Sigmoid colon (tissue), 7 donors: ENCODE data around the gene LRFN2. TPM values are rescaled to one million over a fixed set of nuclear protein-coding genes. Genes with fewer than 3 reads are reported as not detected.
A peak's percentile ranks its signal among the peaks of the same experiment; 100 is the strongest.

ENCODE experiments used
- DNase-seq: peaks from one replicate; pipeline ENCODE4 v3.0.0-alpha.2; 2019
- H3K27ac ChIP-seq, 4 donors: fragments of 200-600 bp; sonication (generic); one replicate each; pipeline ENCODE4 v1.5.1; 2016 to 2019; ENCODE audit warnings: mild to moderate bottlenecking in 1 of 4
- H3K27me3 ChIP-seq, 3 donors: fragments of 200-600 bp; sonication (generic); one replicate each; pipeline ENCODE4 v1.5.1; 2019; ENCODE audit warnings: mild to moderate bottlenecking in 1 of 3
- H3K36me3 ChIP-seq, 4 donors: fragments of 200-600 bp; sonication (generic); one replicate each; pipeline ENCODE4 v1.5.1; 2016 to 2019
- H3K4me1 ChIP-seq, 4 donors: fragments of 200-600 bp; sonication (generic); one replicate each; pipeline ENCODE4 v1.5.1; 2017 to 2019
- H3K4me3 ChIP-seq, 4 donors: fragments of 200-600 bp; sonication (generic); one replicate each; pipeline ENCODE4 v1.5.1; 2017 to 2019; ENCODE audit warnings: mild to moderate bottlenecking in 2 of 4, moderate library complexity in 1 of 4
- H3K9me3 ChIP-seq, 4 donors: fragments of 200-600 bp in 3 of 4; sonication (generic) in 3 of 4; one replicate each; pipeline versions ENCODE4 v1.5.1 to v1.6.1; 2013 to 2019
- CTCF ChIP-seq, 4 experiments: fragments of 450-650 bp in 3 of 4; fragments of 200-600 bp in 1 of 4; IDR thresholded peaks; one replicate each; pipeline ENCODE4 v1.5.1; 2016 to 2019; ENCODE audit warnings: antibody characterized with exemption in 4 of 4, mild to moderate bottlenecking in 3 of 4, moderate library complexity in 2 of 4
- EP300 ChIP-seq, 4 donors: sonication (generic); formaldehyde crosslinking; IDR thresholded peaks; one replicate each; pipeline ENCODE4 v1.6.1; 2017; ENCODE audit warnings: antibody characterized with exemption in 4 of 4
- POLR2A ChIP-seq, 2 donors: fragments of 450-650 bp; IDR thresholded peaks; one replicate each; pipeline ENCODE4 v1.6.1; 2016; ENCODE audit warnings: antibody characterized with exemption in 2 of 2, mild to moderate bottlenecking in 2 of 2, moderate library complexity in 2 of 2
- POLR2AphosphoS5 ChIP-seq, 4 donors: sonication (generic); formaldehyde crosslinking; IDR thresholded peaks; one replicate each; pipeline ENCODE4 v1.6.1; 2017; ENCODE audit warnings: antibody characterized with exemption in 4 of 4
- WGBS, 2 donors: extraction: QIAGEN DNeasy Blood & Tissue Kit; methylation state at CpG; one replicate each; pipeline ENCODE4 v1.1.7; 2013; 5-methylcytosine and 5-hydroxymethylcytosine counted together
- intact Hi-C: fragments of 100-400 bp; cut with DNase I; formaldehyde crosslinking; loops from one replicate; pipeline ENCODE4 v1.15.1; 2023
- polyA plus RNA-seq, 3 donors: library from polyadenylated mRNA; stranded (reverse); fragments of 200-250 nt; gene quantifications; one replicate each; pipeline ENCODE4 v1.2.3, GENCODE V29; 2013
- total RNA-seq, 4 donors: library from RNA; depleted of rRNA; stranded (reverse); fragments of >200 nt; gene quantifications; one replicate each; pipeline ENCODE4 v1.1.0, GENCODE V29; 2016
- donor health status: healthy with polysubstance abuse.
- donor health status: Bipolar disorder and iron deficiency.
- donor health status: healthy.

The LRFN2 gene
- total and polyA plus RNA-seq, 7 donors = 0.10 to 0.60 (median 0.49) TPM; not detected in 4

GRCh38 chr6:40346246-40346645 lies 240.9 kb downstream of the LRFN2 start:
- WGBS, 2 donors = 88 to 94% methylated on average over 6 of the region's 6 CpGs
- intact Hi-C loops = no loop called here
- H3K9me3 ChIP-seq = no peaks in the 10 kb centered on the region
- H3K27ac ChIP-seq = no peak overlapping the region
- peaks cover 0 to 5% (median 0%) of the 10 kb centered on the region in 3 donors for H3K27me3 ChIP-seq
- no peak for TF ChIP-seq CTCF (IDR thresholded peaks at IDR 0.05)
- H3K36me3 ChIP-seq = no peaks in the 10 kb centered on the region
- H3K4me3 ChIP-seq = no peak overlapping the region
- H3K4me1 ChIP-seq = peaks cover 0 to 21% (median 3%) of the 10 kb centered on the region in 4 donors
- DNase-seq = peak; percentile 18

- TF ChIP-seq POLR2AphosphoS5 (IDR thresholded peaks at IDR 0.05) = no peak
- TF ChIP-seq POLR2A (IDR thresholded peaks at IDR 0.05) = no peak
- TF ChIP-seq CTCF (IDR thresholded peaks at IDR 0.05) = no peak
- TF ChIP-seq EP300 (IDR thresholded peaks at IDR 0.05) = no peak
These were observed 242.5 kb downstream of the LRFN2 start for GRCh38 chr6:40344566-40345167.

GRCh38 chr6:40343877-40344565 lies 243.1 kb downstream of the LRFN2 start:
- DNase-seq = no peak
- Histone ChIP-seq H3K36me3 (no peaks in the 10 kb centered on the region), H3K9me3 (no peaks in the 10 kb centered on the region), H3K4me1 (peaks cover 0 to 21% (median 3%) of the 10 kb centered on the region in 4 donors), H3K4me3 (no peak overlapping the region), H3K27ac (no peak overlapping the region), H3K27me3 (no peaks in the 10 kb centered on the region)
- WGBS, 2 donors = 76% methylated on average over 7 of the region's 7 CpGs
- TF ChIP-seq POLR2AphosphoS5 (IDR thresholded peaks at IDR 0.05) (no peak), POLR2A (IDR thresholded peaks at IDR 0.05) (no peak), EP300 (IDR thresholded peaks at IDR 0.05) (no peak), CTCF (IDR thresholded peaks at IDR 0.05) (no peak)
- intact Hi-C loops = no loop called here

More at GRCh38 chr6:40344566-40345167, 242.5 kb downstream of the LRFN2 start:
- no peaks in the 10 kb centered on the region for H3K27me3 ChIP-seq
- H3K27ac ChIP-seq = no peak overlapping the region
- no peaks in the 10 kb centered on the region for H3K9me3 ChIP-seq
- no peak overlapping the region for H3K4me3 ChIP-seq
- intact Hi-C loops = no loop called here
- H3K36me3 ChIP-seq = no peaks in the 10 kb centered on the region
- peaks cover 0 to 21% (median 3%) of the 10 kb centered on the region in 4 donors for H3K4me1 ChIP-seq
- WGBS, 2 donors = 71 to 79% methylated on average over 6 of the region's 6 CpGs
- DNase-seq = peak; percentile 48

- WGBS, 2 donors = 77 to 85% methylated on average over 2 of the region's 2 CpGs
- TF ChIP-seq EP300 (IDR thresholded peaks at IDR 0.05) (no peak), POLR2A (IDR thresholded peaks at IDR 0.05) (no peak), POLR2AphosphoS5 (IDR thresholded peaks at IDR 0.05) (no peak), CTCF (IDR thresholded peaks at IDR 0.05) (no peak)
- no peak overlapping the region for H3K27ac ChIP-seq
- peak; percentile 42 for DNase-seq
- no peaks in the 10 kb centered on the region for H3K9me3 ChIP-seq
- H3K4me3 ChIP-seq = no peak overlapping the region
- no peaks in the 10 kb centered on the region for H3K36me3 ChIP-seq
- intact Hi-C loops = no loop called here
- H3K27me3 ChIP-seq = no peaks in the 10 kb centered on the region
- peaks cover 0 to 21% (median 3%) of the 10 kb centered on the region in 4 donors for H3K4me1 ChIP-seq
These were observed 243.8 kb downstream of the LRFN2 start for GRCh38 chr6:40343318-40343876.
